Measurements from ENCODE around the gene CLIC5.

The CLIC5 gene

DNA sequence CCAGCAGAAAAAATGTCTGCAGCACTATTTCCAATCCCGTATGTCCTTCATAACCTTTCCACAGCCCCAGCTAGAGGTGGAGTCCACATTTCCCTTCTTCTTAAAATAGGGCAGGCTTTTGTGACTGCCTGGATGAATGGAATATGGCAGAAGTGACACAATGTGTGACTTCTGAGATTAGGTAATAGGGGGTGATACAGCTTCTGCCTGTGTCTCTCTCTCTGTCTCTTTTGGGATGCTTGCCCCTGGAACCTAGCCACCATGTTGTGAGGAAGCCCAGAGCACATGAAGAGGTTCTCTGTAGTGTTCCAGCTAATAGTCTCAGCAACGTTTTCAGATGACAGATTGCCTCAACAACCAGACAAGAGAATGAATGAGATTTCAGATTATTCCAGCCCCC, 51.4 kb downstream of the CLIC5 start:
- DNase-seq (ENCODE audit: low read depth): no peak

DNA sequence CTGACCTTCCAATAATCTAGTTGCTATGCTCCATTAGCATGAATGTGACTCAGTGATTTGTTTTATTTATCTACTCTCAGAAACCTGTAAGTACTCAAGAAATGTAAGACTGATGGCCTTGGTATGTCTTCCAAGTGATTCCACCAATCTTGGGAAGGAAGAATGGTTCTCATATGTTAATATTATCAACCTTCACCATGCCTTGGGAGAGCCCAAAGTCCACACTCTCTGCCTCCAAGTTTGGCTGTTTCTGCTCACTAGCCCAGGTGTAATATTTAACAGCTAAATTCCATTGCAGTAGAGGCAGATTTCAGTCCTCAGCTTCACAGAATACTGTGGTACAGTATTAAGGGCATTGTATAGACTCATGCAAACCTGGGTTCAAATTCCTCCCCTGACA, 51.8 kb downstream of the CLIC5 start:
- no peak for DNase-seq (ENCODE audit: low read depth)

- no peak for DNase-seq (ENCODE audit: low read depth)
These were observed 54.5 kb downstream of the CLIC5 start for GRCh38 chr6:45961125-45961524.

DNA sequence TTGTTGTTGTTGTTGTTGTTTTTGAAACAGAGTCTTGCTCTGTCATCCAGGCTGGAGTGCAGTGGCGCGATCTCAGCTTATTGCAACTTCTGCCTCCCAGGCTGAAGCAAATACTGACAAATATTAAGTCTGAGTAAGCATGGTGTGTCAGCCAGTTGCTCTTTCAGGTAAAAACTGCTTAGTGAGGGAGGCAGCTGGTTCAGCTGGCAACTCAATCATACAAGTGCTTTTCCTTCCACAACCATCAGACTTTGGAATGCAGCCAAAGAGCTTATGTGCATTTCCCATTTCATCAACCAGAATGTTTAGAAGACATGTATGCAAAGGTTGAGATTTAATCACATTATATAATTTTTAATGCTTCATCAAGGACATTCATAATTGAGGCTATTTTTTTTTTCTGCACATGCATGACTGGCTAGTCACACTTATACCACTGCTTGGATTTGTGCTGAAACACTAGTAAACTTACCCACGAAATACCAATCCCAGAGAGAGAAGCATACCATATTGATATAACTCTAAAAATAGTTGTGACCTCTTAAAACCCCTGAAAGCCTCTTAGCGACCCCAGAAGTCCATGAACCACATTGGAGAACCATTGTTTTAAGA, 56.0 kb downstream of the CLIC5 start:
- no peak for DNase-seq (ENCODE audit: low read depth)

DNA sequence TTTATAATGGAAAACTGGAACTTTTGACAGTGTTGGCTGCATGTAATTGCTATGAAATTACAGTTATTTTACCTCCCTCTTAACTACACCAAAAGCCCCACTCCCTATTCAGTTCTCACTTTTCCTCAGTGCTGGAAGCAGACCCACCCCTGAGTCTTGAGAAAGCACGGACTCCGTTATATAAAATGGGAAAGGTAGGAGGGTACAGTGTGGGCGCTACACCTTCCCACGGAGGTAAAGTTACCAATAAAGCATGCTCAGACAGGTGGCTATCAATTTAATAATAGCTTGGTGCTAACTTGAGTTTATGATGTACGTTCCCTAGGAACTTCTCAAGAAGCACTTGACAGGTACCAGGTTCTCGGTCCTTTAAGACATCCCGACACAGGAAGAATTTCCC, 59.0 kb downstream of the CLIC5 start:
- DNase-seq (ENCODE audit: low read depth): no peak

DNA sequence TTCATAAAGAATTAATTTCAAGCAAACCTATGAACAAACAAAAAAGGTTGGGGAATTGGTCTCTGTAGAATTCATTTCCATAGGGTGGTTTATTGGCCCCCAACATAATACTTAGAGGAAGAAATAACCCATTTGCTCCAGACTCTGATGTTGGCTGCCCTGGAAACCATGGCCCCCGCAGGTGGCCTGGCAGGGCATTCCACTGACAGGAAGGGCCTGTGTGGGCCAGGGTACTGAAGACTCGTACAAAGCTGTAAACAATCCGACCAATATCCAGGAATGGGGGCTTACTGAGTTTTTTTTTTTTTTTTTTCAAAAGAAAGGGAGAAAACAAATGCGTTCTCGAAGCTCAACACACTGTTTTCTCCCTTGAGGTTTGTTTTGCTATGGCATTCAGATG, 59.5 kb downstream of the CLIC5 start:
- no peak for DNase-seq (ENCODE audit: low read depth)

DNA sequence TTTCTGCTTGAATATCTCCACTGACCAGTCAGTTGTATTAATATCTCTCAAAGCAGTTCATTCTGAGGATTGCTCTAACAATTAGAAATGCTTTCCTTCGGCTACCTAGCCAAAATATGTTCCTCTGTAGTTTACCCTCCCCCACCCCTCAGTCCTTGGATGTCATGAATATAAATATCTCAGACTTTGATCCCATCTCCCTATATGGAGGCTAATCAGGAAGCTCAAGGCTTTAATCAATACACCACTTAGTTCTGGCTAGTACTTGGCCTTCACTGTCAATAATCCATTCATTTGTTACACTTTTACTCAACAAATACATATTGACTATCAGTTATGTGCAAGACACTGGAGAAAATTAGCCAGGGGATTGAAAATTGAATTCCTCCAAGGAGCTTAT, 60.1 kb downstream of the CLIC5 start:
- DNase-seq (ENCODE audit: low read depth): no peak

DNA sequence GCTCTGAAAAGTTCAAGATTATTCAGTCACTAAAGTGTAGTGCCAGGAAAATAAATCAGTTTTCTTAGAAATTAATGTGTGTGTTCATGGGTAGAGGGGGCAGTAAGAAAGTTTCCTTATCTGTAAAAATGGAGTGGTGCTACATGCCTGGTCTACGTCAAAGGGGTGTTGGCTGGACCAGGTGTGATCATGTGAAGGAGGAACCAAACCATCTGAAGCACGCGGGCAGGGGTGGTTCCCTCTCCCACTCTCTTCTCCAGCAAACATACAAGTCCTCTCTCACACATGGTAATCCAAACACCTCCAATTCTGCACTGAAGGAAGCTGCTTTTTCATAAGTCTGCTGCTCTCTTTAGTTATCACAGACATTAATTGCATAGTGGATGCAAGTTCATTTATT, 63.1 kb downstream of the CLIC5 start:
- no peak for DNase-seq (ENCODE audit: low read depth)

GRCh38 chr6:45952168-45952529, 63.5 kb downstream of the CLIC5 start:
- no peak for DNase-seq (ENCODE audit: low read depth)

DNA sequence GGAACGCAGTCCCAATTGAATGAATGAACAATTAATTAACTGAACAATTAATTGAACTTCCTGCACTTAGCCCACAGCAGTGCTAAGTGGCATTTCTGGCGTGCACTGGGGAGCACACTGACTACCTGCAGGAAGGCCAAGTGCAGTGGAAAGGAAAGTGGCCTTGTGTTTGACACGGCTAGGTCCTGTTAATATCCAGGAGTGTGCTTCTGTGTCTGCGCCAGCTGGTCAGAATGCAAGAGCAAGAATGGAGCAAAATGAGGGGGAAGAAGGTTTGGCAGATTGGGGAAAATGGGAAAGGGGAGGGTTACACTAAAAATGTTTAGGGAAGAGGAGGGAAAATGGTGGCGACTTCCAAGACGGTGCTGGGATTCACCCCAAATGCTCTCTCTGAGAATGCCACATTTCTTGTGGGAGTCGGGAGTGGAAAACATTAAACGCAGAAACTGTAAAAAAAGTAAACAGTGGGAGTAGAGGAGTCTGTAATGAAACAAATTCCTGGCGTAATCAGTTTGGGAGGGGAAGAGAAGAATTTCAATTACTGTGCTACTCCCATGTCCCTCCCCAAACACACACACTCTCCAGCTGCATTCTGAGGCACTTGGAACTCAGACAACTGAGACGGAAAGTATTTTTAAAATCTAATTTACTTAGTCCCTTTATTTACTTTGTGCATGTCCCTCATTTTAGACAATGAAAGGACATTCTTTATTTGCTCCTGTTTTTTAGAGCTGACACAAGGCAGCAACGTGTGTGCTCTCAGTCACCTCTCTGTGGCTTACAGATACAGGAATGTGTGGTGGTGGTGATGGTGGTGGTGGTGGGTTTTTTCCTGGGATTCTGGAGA, 64.1 kb downstream of the CLIC5 start:
- no peak for DNase-seq (ENCODE audit: low read depth)

GRCh38 chr6:45949256-45949655, 66.4 kb downstream of the CLIC5 start:
- no peak for DNase-seq (ENCODE audit: low read depth)

- DNase-seq (ENCODE audit: low read depth): no peak
These were observed 67.9 kb downstream of the CLIC5 start for GRCh38 chr6:45947807-45948206.

GRCh38 chr6:45946887-45947286, 68.8 kb downstream of the CLIC5 start:
- DNase-seq (ENCODE audit: low read depth): no peak

DNA sequence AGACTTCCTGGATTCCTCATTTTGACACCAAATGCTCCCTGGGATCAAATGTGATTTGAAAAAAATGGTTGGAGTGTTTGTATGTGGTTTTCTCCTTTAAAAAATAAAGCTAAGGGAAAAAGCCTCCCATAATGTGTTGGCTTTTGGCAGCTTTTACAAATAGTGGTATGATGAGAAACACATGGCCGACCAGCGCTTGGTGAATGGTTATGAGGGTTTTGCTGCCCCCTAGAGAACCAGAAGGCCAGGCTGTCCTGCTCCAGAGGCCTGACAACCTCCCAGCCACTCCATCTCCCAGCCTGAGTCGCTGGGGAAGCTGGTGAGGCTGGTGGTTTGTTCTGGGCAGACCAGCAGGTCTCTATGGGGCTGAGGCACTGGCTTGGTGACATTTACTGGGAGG, 69.3 kb downstream of the CLIC5 start:
- peak; percentile 84 for DNase-seq (ENCODE audit: low read depth)

GRCh38 chr6:45942953-45943352, 72.7 kb downstream of the CLIC5 start:
- no peak for DNase-seq (ENCODE audit: low read depth)

- DNase-seq (ENCODE audit: low read depth): no peak
These were observed 81.8 kb downstream of the CLIC5 start for GRCh38 chr6:45933855-45934254.

GRCh38 chr6:45931232-45931631, 84.4 kb downstream of the CLIC5 start:
- DNase-seq (ENCODE audit: low read depth): no peak

- peak; percentile 47 for DNase-seq (ENCODE audit: low read depth)
These were observed 85.1 kb downstream of the CLIC5 start for GRCh38 chr6:45930420-45931040.

GRCh38 chr6:45929421-45930361, 86.0 kb downstream of the CLIC5 start:
- no peak for DNase-seq (ENCODE audit: low read depth)

DNA sequence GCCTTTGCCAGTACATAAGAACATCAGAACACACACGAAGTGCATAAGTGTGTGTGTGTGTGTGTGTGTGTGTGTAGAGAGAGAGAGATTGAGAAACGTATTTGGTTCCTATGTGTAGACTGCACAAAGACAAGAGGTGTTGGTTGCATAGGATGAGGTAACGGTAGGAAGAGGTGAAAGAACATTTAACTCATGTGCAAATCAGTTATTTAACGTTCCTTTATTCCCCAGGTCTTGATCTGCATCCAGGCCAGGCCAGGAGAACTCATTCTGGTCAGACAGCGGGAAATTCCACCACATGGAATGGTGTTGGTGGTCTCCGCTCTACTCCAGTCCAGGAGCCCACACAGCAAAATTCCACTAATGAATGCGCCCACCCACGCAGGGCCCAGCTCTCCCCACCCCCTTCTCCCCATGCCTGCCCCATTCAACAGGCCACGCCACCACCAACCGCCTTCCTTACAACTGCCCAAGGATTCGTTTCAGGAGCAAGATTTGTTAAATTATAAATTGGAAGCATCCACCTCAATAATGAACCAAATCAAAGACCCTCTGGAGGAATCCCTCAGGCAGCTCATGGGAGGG, 86.8 kb downstream of the CLIC5 start:
- DNase-seq (ENCODE audit: low read depth): no peak

DNA sequence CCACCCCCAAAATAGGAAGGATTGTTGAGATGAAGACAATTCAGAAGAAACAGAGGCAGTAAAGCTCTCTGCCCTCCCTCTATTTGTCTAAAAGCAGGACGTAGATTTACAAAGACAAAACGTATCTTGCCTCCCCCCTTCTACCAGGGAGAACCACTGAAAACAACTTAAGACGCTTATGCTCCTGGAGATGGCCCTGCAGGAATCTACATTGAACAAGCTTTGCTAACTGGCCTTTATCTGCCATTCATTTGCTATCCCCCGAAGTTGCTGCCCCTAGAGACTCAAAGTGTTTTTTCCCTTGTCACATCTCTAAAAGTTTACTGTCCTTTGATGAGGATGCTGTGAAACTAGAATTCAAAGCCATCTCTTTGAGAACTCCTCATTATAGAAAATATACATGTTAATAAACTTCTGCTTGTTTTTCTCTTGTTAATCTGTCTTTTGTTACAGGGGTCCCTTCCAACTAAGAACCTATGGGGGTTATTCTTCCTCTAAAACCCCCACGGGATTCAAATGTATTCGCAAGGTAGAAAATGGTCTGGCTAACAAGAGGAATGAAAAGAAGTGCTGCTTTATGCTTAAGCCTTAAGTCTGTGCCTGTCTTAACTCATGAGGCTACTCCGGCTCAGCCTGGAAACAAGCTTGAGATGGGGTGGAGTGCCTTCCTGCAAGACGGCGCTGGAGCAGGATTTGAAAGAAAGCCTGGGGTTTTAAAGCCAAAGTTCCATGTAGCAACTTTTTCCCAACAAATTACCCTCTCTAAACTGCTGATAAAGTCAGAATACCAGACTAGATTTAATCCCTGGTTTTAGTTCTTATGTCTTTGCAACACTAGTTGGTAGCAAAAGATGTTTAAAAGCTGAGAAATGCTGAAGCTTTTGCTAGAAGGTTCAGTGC, 88.0 kb downstream of the CLIC5 start:
- DNase-seq (ENCODE audit: low read depth): no peak
